ENCODE measurements around the gene MEGF11.

DNA sequence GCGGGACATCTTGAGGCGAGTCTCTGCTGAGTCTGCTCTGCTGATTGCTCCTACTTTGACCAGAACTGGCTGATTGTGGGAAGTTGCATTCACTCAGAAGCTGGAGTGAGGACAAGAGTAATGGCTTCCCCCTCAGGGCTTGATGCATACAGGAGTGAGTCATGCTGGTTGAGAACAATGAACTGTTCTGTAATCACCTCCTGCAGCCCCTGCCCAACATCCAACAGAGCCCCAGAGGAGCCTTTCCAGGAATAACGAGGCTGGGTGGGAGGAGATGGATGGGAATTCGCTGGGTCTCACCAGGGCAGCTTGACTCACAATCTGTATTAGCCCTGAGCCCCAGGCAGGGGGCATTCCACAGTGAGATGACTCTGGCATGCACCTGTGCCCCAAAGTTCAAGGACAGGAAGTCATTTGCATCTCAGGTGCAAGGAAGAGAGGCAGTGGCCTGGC, 299.2 kb downstream of the MEGF11 start:
- TF ChIP-seq, protein P1, sequence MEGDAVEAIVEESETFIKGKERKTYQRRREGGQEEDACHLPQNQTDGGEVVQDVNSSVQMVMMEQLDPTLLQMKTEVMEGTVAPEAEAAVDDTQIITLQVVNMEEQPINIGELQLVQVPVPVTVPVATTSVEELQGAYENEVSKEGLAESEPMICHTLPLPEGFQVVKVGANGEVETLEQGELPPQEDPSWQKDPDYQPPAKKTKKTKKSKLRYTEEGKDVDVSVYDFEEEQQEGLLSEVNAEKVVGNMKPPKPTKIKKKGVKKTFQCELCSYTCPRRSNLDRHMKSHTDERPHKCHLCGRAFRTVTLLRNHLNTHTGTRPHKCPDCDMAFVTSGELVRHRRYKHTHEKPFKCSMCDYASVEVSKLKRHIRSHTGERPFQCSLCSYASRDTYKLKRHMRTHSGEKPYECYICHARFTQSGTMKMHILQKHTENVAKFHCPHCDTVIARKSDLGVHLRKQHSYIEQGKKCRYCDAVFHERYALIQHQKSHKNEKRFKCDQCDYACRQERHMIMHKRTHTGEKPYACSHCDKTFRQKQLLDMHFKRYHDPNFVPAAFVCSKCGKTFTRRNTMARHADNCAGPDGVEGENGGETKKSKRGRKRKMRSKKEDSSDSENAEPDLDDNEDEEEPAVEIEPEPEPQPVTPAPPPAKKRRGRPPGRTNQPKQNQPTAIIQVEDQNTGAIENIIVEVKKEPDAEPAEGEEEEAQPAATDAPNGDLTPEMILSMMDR (IDR thresholded peaks at IDR 0.05 in 8 of 11, conservative IDR thresholded peaks at IDR 0.05 in 3 of 11), result no peak
- no peak for TF ChIP-seq POLR2A (IDR thresholded peaks at IDR 0.05)
